ENCODE measurements around the gene GET3. TPM values are rescaled to one million over a fixed set of nuclear protein-coding genes. Genes with fewer than 3 reads are reported as not detected.

GET3 gene
- total and polyA plus RNA-seq, 2 of the 13 experiments (the other 11 are each of a cell fraction or from before 2014, with no cell fraction given), result 57.7 to 59.4 TPM

DNA sequence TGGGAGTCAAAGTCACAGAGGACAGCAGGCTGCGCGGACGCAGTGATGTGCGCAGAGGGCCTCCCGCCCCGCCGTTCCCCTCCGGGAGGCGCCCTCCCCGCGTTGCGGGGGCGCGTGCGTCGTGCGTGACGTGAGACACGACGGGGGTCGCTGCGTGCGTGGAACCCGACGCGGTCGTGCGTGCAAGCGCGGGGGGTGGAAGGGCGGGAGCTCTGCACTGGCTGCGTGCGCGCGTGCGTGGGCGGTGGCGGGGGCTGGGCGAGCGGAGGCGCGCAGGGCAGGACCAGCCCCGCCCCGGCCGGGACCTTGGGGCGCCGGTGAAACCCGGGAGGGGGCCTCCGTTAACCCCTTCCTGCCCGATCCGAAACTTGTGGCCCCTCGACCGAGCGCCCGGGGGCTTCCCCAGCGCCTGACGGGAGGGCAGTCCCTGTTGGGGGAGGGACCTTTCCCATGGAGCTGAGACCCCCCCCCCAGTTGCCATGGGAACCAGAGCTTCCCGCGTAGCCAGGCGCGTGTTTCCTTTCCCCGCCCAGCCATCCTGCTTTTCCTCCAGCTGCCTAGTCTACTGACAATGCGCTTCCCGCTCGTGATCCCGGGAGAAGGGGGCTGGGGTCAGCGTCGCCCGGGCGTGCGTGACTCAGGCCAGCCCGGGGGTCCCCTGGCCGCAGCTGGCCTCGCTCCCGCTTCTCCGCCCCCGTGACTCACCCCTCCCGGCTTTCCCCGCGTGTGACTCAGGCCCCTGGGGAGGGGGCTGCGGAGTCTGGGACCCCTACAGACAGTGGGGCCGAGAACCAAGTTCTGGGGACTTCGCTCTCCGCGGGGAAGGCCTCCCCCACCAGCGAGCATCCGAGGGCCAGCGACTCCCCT is 45.4 kb downstream of the GET3 start (continued):
- TF ChIP-seq, protein P1, sequence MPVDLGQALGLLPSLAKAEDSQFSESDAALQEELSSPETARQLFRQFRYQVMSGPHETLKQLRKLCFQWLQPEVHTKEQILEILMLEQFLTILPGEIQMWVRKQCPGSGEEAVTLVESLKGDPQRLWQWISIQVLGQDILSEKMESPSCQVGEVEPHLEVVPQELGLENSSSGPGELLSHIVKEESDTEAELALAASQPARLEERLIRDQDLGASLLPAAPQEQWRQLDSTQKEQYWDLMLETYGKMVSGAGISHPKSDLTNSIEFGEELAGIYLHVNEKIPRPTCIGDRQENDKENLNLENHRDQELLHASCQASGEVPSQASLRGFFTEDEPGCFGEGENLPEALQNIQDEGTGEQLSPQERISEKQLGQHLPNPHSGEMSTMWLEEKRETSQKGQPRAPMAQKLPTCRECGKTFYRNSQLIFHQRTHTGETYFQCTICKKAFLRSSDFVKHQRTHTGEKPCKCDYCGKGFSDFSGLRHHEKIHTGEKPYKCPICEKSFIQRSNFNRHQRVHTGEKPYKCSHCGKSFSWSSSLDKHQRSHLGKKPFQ (CRISPR knock-in tag; IDR thresholded peaks at IDR 0.05; ENCODE audit: insufficient replicate concordance), result no peak
- 0 out of 2 replicates have a peak, but pooled peaks have one; percentile 4 for TF ChIP-seq ZNF83 (CRISPR knock-in tag; IDR thresholded peaks at IDR 0.05; ENCODE audit: borderline replicate concordance)
- TF ChIP-seq ZC3H13 (CRISPR knock-in tag; IDR thresholded peaks at IDR 0.05), result no peak
- no peak for TF ChIP-seq U2AF2 (IDR thresholded peaks at IDR 0.05; ENCODE audit: low read depth, low read length)
- TF ChIP-seq GABPB1 (CRISPR knock-in tag; IDR thresholded peaks at IDR 0.05), result peak; percentile 40; the same call in 1 of the 2 replicates
- no peak for TF ChIP-seq SATB2 (CRISPR knock-in tag; IDR thresholded peaks at IDR 0.05)
- TF ChIP-seq FOXK2 (IDR thresholded peaks at IDR 0.05), result no peak
- TF ChIP-seq ZNF816 (CRISPR knock-in tag; IDR thresholded peaks at IDR 0.05; ENCODE audit: borderline replicate concordance), result no peak
- TF ChIP-seq ZNF670 (CRISPR knock-in tag; IDR thresholded peaks at IDR 0.05; ENCODE audit: borderline replicate concordance), result no peak
- TF ChIP-seq, protein P2, sequence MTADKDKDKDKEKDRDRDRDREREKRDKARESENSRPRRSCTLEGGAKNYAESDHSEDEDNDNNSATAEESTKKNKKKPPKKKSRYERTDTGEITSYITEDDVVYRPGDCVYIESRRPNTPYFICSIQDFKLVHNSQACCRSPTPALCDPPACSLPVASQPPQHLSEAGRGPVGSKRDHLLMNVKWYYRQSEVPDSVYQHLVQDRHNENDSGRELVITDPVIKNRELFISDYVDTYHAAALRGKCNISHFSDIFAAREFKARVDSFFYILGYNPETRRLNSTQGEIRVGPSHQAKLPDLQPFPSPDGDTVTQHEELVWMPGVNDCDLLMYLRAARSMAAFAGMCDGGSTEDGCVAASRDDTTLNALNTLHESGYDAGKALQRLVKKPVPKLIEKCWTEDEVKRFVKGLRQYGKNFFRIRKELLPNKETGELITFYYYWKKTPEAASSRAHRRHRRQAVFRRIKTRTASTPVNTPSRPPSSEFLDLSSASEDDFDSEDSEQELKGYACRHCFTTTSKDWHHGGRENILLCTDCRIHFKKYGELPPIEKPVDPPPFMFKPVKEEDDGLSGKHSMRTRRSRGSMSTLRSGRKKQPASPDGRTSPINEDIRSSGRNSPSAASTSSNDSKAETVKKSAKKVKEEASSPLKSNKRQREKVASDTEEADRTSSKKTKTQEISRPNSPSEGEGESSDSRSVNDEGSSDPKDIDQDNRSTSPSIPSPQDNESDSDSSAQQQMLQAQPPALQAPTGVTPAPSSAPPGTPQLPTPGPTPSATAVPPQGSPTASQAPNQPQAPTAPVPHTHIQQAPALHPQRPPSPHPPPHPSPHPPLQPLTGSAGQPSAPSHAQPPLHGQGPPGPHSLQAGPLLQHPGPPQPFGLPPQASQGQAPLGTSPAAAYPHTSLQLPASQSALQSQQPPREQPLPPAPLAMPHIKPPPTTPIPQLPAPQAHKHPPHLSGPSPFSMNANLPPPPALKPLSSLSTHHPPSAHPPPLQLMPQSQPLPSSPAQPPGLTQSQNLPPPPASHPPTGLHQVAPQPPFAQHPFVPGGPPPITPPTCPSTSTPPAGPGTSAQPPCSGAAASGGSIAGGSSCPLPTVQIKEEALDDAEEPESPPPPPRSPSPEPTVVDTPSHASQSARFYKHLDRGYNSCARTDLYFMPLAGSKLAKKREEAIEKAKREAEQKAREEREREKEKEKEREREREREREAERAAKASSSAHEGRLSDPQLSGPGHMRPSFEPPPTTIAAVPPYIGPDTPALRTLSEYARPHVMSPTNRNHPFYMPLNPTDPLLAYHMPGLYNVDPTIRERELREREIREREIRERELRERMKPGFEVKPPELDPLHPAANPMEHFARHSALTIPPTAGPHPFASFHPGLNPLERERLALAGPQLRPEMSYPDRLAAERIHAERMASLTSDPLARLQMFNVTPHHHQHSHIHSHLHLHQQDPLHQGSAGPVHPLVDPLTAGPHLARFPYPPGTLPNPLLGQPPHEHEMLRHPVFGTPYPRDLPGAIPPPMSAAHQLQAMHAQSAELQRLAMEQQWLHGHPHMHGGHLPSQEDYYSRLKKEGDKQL (CRISPR knock-in tag; IDR thresholded peaks at IDR 0.05; ENCODE audit: low read depth), result no peak
- no peak for TF ChIP-seq LCORL (IDR thresholded peaks at IDR 0.05)
- 0 out of 2 replicates have a peak, but pooled peaks have one; percentile 17 for TF ChIP-seq LCORL (CRISPR knock-in tag; IDR thresholded peaks at IDR 0.05)
- TF ChIP-seq ZNF225 (CRISPR knock-in tag; IDR thresholded peaks at IDR 0.05), result no peak
- TF ChIP-seq IKZF4 (CRISPR knock-in tag; IDR thresholded peaks at IDR 0.05; ENCODE audit: borderline replicate concordance, low read depth, not compliant biosample characterization), result no peak
- TF ChIP-seq POLR2AphosphoS2 (IDR thresholded peaks at IDR 0.05; ENCODE audit: low read depth, low read length), result no peak
- TF ChIP-seq, protein P3, sequence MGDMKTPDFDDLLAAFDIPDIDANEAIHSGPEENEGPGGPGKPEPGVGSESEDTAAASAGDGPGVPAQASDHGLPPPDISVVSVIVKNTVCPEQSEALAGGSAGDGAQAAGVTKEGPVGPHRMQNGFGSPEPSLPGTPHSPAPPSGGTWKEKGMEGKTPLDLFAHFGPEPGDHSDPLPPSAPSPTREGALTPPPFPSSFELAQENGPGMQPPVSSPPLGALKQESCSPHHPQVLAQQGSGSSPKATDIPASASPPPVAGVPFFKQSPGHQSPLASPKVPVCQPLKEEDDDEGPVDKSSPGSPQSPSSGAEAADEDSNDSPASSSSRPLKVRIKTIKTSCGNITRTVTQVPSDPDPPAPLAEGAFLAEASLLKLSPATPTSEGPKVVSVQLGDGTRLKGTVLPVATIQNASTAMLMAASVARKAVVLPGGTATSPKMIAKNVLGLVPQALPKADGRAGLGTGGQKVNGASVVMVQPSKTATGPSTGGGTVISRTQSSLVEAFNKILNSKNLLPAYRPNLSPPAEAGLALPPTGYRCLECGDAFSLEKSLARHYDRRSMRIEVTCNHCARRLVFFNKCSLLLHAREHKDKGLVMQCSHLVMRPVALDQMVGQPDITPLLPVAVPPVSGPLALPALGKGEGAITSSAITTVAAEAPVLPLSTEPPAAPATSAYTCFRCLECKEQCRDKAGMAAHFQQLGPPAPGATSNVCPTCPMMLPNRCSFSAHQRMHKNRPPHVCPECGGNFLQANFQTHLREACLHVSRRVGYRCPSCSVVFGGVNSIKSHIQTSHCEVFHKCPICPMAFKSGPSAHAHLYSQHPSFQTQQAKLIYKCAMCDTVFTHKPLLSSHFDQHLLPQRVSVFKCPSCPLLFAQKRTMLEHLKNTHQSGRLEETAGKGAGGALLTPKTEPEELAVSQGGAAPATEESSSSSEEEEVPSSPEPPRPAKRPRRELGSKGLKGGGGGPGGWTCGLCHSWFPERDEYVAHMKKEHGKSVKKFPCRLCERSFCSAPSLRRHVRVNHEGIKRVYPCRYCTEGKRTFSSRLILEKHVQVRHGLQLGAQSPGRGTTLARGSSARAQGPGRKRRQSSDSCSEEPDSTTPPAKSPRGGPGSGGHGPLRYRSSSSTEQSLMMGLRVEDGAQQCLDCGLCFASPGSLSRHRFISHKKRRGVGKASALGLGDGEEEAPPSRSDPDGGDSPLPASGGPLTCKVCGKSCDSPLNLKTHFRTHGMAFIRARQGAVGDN (CRISPR knock-in tag; IDR thresholded peaks at IDR 0.05), result peak; percentile 84
- TF ChIP-seq NFYB (CRISPR knock-in tag; IDR thresholded peaks at IDR 0.05), result no peak
- TF ChIP-seq ZNF343 (CRISPR knock-in tag; IDR thresholded peaks at IDR 0.05), result no peak
- TF ChIP-seq ZFP1 (CRISPR knock-in tag; IDR thresholded peaks at IDR 0.05), result no peak

Measured in HepG2 (cell line).